ENCODE data around the gene IRX5.

The IRX5 gene

GRCh38 chr16:54944002-54944401 lies 13.3 kb downstream of the IRX5 start:
- no peak for DNase-seq (ENCODE audit: extremely low read depth in 1 of 2, low read depth in 1 of 2)

GRCh38 chr16:54945063-54945462 lies 14.4 kb downstream of the IRX5 start:
- no peak for DNase-seq (ENCODE audit: extremely low read depth in 1 of 2, low read depth in 1 of 2)

GRCh38 chr16:54946909-54947308 lies 16.2 kb downstream of the IRX5 start:
- DNase-seq (ENCODE audit: extremely low read depth in 1 of 2, low read depth in 1 of 2) = no peak

GRCh38 chr16:54947616-54948015 lies 17.0 kb downstream of the IRX5 start:
- DNase-seq (ENCODE audit: extremely low read depth in 1 of 2, low read depth in 1 of 2) = no peak

GRCh38 chr16:54952195-54952594 lies 21.5 kb downstream of the IRX5 start:
- no peak for DNase-seq (ENCODE audit: extremely low read depth in 1 of 2, low read depth in 1 of 2)

GRCh38 chr16:54953461-54953860 lies 22.8 kb downstream of the IRX5 start:
- DNase-seq (ENCODE audit: extremely low read depth in 1 of 2, low read depth in 1 of 2) = no peak

GRCh38 chr16:54954220-54954619 lies 23.6 kb downstream of the IRX5 start:
- no peak for DNase-seq (ENCODE audit: extremely low read depth in 1 of 2, low read depth in 1 of 2)

GRCh38 chr16:54955757-54956156 lies 25.1 kb downstream of the IRX5 start:
- no peak for DNase-seq (ENCODE audit: extremely low read depth in 1 of 2, low read depth in 1 of 2)

GRCh38 chr16:54957403-54958166 lies 26.9 kb downstream of the IRX5 start:
- DNase-seq (ENCODE audit: extremely low read depth in 1 of 2, low read depth in 1 of 2) = no peak

GRCh38 chr16:54962045-54962444 lies 31.4 kb downstream of the IRX5 start:
- no peak for DNase-seq (ENCODE audit: extremely low read depth in 1 of 2, low read depth in 1 of 2)

- DNase-seq (ENCODE audit: extremely low read depth in 1 of 2, low read depth in 1 of 2) = no peak
Observed at GRCh38 chr16:54964239-54964638, 33.6 kb downstream of the IRX5 start.

- no peak for DNase-seq (ENCODE audit: extremely low read depth in 1 of 2, low read depth in 1 of 2)
Observed at GRCh38 chr16:54965464-54965863, 34.8 kb downstream of the IRX5 start.

GRCh38 chr16:54968011-54968410 lies 37.3 kb downstream of the IRX5 start:
- DNase-seq (ENCODE audit: extremely low read depth in 1 of 2, low read depth in 1 of 2) = no peak

- DNase-seq (ENCODE audit: extremely low read depth in 1 of 2, low read depth in 1 of 2) = no peak
Observed at GRCh38 chr16:54968784-54969183, 38.1 kb downstream of the IRX5 start.

GRCh38 chr16:54970016-54970415 lies 39.4 kb downstream of the IRX5 start:
- DNase-seq (ENCODE audit: extremely low read depth in 1 of 2, low read depth in 1 of 2) = no peak

- no peak for DNase-seq (ENCODE audit: extremely low read depth in 1 of 2, low read depth in 1 of 2)
Observed at GRCh38 chr16:54974367-54974766, 43.7 kb downstream of the IRX5 start.

GRCh38 chr16:54976651-54977200 lies 46.1 kb downstream of the IRX5 start:
- DNase-seq (ENCODE audit: extremely low read depth in 1 of 2, low read depth in 1 of 2) = no peak

GRCh38 chr16:54977211-54977610 lies 46.5 kb downstream of the IRX5 start:
- DNase-seq (ENCODE audit: extremely low read depth in 1 of 2, low read depth in 1 of 2) = no peak

- DNase-seq (ENCODE audit: extremely low read depth in 1 of 2, low read depth in 1 of 2) = no peak
Observed at GRCh38 chr16:54980821-54981220, 50.2 kb downstream of the IRX5 start.
